ENCODE measurements around the gene LPP.
"Not testable (repeated sequence)": the region's sequence is repeated elsewhere in the genome, so short reads cannot be mapped to it uniquely, and the experiment has no call there.

The LPP gene

DNA sequence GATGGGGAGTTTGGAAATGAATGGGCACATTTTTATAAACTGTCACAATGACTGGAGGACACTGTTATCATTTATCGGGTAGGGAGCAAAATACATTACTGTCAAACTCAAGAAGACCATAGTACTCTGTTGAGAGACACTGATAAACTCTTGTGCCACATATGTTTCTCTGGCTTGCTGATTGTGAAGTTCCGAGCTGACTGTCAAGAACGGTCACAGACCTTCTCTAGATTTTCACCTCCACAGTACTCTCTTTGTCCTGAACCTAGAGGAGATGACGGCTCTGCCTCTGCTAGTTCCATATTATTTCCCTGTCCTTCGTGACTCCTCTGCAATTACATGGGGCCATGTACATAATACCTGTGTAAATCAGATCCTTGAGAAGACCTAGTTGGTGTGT is 451.9 kb downstream of the LPP start:
- DNase-seq: no peak

DNA sequence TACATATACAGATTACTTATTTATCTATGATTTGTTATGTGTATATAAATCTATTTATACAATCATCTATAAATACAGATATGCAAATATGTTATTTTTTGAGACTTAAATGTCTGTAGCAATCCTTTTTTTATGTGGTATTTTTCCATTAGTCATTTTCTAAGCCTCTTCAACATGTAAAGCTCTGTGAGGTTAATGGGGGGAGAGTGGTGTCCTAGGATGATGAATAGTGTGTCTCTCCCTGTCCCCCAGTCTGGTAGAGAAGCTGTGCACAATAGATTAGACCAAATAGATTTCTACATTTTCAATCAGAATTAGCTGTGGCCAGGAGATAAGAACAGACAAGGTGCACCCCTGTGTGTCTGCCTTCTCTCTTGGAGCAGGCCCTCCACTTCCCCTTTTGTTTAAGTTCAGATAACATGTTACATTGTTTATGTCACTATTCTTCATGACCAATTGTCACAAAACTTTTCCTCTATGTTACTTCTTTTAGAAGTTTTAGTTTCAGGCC is 453.9 kb downstream of the LPP start:
- no peak for DNase-seq

GRCh38 chr3:188608401-188608800 is 454.4 kb downstream of the LPP start:
- DNase-seq: no peak

DNA sequence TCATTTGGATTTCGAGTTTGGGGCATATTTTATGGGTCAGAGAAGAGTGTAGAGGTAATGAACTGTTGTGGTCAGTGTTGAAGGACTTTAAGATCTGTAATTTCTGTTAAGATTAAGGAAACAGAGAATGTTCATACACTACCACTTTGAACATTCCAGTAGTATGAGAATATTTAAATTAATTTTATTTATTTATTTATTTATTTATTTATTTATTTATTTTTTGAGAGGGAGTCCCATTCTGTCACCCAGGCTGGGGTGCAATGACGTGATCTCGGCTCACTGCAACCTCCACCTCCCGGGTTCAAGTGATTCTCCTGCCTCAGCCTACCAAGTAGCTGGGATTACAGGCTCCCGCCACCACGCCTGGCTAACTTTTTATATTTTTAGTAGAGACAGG is 459.8 kb downstream of the LPP start:
- DNase-seq: not testable (repeated sequence)

- DNase-seq: no peak
Measured at GRCh38 chr3:188617270-188617669, 463.3 kb downstream of the LPP start.

GRCh38 chr3:188617988-188618701 is 464.2 kb downstream of the LPP start:
- no peak for DNase-seq

- no peak for DNase-seq
Measured at GRCh38 chr3:188620752-188621151, 466.8 kb downstream of the LPP start.

DNA sequence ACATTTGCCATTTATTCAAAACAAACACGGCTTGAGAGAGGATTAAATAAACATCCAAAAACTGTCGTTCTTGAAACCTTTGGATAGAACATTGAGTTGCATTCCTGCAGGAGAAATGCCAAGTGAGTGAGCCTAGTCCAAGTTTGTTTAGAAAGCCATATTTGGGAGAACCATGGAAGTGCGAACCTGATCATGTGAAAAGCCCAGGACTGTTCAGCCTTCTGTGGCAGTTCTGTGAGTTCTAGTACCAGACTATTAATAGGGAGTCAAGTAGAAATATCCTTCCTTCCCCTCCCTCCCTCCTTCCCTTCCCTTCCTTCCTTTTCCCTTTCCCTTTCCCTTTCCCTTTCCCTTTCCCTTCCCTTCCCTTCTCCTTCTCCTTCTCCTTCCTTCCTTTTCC is 470.4 kb downstream of the LPP start:
- no peak for DNase-seq

GRCh38 chr3:188624828-188625227 is 470.9 kb downstream of the LPP start:
- DNase-seq: no peak

DNA sequence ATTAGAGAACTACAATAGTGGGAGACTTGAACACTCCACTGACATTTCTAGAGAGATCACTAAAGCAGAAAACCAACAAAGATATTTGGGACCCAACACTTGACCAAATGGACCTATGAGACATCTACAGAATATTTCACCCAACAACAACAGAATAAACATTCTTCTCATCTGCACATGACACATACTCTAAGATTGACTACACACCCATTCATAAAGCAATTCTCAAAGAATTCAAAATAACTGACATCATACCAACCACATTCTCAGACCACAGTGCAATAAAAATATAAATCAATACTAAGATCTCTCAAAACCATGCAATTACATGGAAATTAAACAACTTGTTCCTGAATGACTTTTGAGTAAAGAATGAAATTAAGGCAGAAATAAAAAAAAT is 473.7 kb downstream of the LPP start:
- no peak for DNase-seq

- DNase-seq: no peak
Measured at GRCh38 chr3:188631291-188632010, 477.5 kb downstream of the LPP start.

DNA sequence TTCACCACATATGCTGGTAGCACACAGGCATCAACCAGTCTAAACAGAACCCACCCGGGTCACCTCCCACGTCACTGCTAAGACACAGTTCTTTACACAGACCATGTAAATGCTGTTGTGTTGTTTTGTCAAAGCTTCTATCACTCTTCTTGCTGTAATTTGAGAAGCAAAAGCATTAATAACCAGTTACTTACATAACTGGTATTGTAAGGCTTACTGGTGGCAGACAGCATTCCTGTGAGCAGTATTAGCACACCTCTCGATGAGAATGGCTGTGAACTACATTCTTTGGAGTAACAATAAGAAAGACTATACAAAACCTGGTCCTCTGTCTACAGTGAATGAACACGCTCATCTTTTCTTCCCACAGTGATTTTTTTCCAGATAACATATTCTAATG is 479.2 kb downstream of the LPP start:
- no peak for DNase-seq

DNA sequence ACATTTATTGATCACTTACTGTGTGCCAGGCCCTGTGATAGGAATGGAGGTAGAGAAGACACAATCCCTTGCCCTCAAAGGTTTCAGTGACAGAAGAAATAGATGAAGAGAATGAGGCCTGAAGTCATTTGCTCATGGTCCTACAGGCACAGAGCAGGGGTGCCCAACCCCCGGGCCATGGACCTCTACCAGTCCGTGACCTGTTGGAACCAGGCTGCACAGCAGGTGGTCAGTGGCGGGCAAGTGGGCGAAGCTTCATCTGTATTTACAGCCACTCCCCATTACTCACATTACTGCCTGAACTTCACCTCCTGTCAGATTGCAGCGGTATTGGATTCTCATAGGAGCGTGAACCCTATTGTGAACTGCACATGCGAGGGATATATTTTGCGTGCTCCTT is 480.3 kb downstream of the LPP start:
- DNase-seq: no peak

GRCh38 chr3:188635258-188636042 is 481.5 kb downstream of the LPP start:
- no peak for DNase-seq

GRCh38 chr3:188636292-188636691 is 482.3 kb downstream of the LPP start:
- not testable (repeated sequence) for DNase-seq

- DNase-seq: no peak
Measured at GRCh38 chr3:188641076-188641475, 487.1 kb downstream of the LPP start.

DNA sequence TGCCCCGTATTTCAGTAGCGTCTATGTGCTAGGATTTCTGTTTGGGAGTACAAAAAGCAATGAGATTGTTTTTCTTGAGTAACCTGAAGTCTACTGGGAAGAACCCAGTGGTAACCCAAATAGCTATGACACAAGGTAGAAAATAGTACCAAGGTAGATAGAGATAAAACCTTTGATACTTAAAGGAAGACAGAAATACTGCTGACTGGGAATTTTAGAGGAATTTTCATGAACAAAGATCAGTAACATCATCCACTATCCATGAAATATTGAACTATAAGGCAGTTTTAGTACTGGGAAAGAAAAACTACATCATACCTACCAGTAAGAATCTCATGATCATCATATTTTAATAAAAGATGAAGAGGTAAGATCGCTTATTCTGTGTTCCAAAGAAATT is 489.8 kb downstream of the LPP start:
- no peak for DNase-seq

- no peak for DNase-seq
Measured at GRCh38 chr3:188646592-188646991, 492.6 kb downstream of the LPP start.

- DNase-seq: no peak
Measured at GRCh38 chr3:188647237-188647636, 493.3 kb downstream of the LPP start.

- no peak for DNase-seq
Measured at GRCh38 chr3:188649521-188649920, 495.6 kb downstream of the LPP start.

DNA sequence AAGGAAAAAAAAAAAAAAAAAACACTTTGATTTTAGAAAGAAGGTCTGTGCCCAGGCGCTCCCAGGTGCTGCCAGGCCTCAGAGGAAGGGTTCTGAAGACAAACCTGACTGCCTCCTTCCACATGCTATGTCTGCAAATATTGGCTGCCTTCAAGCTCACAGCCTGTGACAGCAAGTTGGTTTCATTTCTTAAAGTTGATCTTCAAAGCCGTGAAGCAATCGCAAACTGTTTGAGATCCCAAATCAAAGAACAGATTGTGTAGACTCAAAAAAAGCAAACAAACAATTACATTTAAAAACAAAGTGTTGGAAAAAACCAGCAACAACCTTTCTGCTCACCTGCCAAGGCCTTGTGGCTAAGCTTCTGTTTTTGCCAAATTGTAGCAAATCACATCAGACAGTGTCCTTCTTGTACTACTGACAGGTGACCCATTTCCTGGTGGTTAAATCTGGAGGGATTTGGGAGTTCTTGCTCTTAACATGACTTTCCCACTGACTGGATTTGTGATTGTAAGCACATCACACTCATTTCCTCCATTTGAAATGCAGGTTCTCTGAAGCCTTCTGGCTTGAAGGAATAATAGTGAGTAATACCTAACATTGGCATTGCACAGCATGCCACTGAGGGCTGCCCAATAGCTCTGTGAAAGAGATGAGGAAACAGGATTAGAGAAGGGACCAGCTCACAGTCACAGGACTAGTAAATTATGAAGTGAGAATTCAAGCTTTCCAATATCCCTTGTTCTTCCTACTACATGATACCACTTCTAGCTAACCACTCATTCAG is 502.4 kb downstream of the LPP start:
- no peak for DNase-seq

DNA sequence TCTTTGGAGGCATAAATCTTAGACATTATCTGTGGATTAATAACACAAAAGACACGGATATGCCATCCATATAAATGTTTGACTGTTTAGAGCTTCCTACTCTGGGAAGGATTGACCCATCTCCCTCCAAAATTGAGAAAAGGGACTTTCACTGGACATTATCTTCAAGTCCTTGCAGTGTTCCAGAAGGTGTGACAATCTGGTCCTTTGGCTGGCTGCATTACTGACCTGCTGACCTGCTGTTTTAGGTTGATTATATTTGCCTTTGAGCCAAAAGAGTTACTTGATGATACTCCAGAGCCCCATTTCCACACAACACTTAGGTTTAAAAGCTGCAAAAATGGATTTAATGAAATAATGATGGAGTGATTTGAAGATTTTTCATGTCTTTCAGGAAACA is 504.6 kb downstream of the LPP start:
- DNase-seq: no peak

Measured in right hindlimb (tissue), 1 donor.